ENCODE results near the gene BCL7C. TPM values are rescaled to one million over a fixed set of nuclear protein-coding genes. Genes with fewer than 3 reads are reported as not detected.

BCL7C gene
- total and polyA plus RNA-seq, 10 of the 15 experiments (the other 5 are each of a cell fraction or from before 2014, with no cell fraction given): 1.1 to 30.5 (median 13.7) TPM

MicroRNA genes within 50 kb of the gene (microRNA counts, 767-probe panel; counts per million panel counts)
- microRNA hsa-miR-762: 1,244 counts per million, percentile 41 among the panel's probes with 10 or more counts

Small RNA genes within 50 kb of the gene (microRNA-seq; reads per million reads assigned to microRNA genes)
- gene MIR4519 (7.5 reads per million, percentile 38 among the genes with 10 or more reads in this experiment), gene MIR762 (3.2 reads per million, percentile 17 among the genes with 10 or more reads in this experiment)

Small RNA genes within 50 kb of the gene (small RNA-seq; reads per million reads assigned to genes)
- gene MIR4519 (not detected), gene MIR762 (not detected)

Other genes with a start within 250 kb of the BCL7C start
Only the 7 nearest of the 21 such genes appear.
- 0.51 and 0.54 TPM in 2 replicates for gene ZNF629, start 106.9 kb downstream of the BCL7C start, total RNA-seq (2014; rRNA removed)
- 0.28 and 0.45 TPM in 2 replicates for gene ZNF629, start 106.9 kb downstream of the BCL7C start, total RNA-seq (2014; rRNA removed; fragmentation: Illumina TruSeq; extraction: Trizol)
- 0.69 and 0.77 TPM in 2 replicates for gene ZNF629, start 106.9 kb downstream of the BCL7C start, total RNA-seq (2021)
- gene ZNF629, start 106.9 kb downstream of the BCL7C start, polyA plus RNA-seq (2011; rRNA removed): 0.06 and 0.12 TPM in 2 replicates
- gene ZNF629, start 106.9 kb downstream of the BCL7C start, polyA plus RNA-seq (2014; fragmentation: Illumina TruSeq; extraction: Trizol): 0.48 and 0.59 TPM in 2 replicates
- gene ZNF629, start 106.9 kb downstream of the BCL7C start, polyA plus RNA-seq (2014; fragmentation: Nextera tagmentation; extraction: Ambion mirVana): under 1 TPM; 0.02 to 0.07 TPM
- gene ZNF629, start 106.9 kb downstream of the BCL7C start, polyA plus RNA-seq (2014; rRNA removed): 0.35 and 0.38 TPM in 2 replicates
- gene ZNF629, start 106.9 kb downstream of the BCL7C start, polyA plus RNA-seq (2016; fragmentation: Nextera tagmentation; extraction: Ambion mirVana): under 1 TPM; 0.32 to 0.62 TPM
- 0.05 and 0.11 TPM in 2 replicates for gene CTF1, start 2.5 kb upstream of the BCL7C start, total RNA-seq (2014; rRNA removed)
- 0.09 and 0.14 TPM in 2 replicates for gene CTF1, start 2.5 kb upstream of the BCL7C start, total RNA-seq (2014; rRNA removed; fragmentation: Illumina TruSeq; extraction: Trizol)
- 0.45 and 0.46 TPM in 2 replicates for gene CTF1, start 2.5 kb upstream of the BCL7C start, total RNA-seq (2021)
- 0.11 TPM in 1 of 2 replicates, not detected in the other for gene CTF1, start 2.5 kb upstream of the BCL7C start, polyA plus RNA-seq (2011; rRNA removed)
- gene CTF1, start 2.5 kb upstream of the BCL7C start, polyA plus RNA-seq (2014; fragmentation: Illumina TruSeq; extraction: Trizol): 0.16 TPM in 1 of 2 replicates, not detected in the other
- gene CTF1, start 2.5 kb upstream of the BCL7C start, polyA plus RNA-seq (2014; fragmentation: Nextera tagmentation; extraction: Ambion mirVana): under 1 TPM in 1 of 2 experiments, not detected in 1; 0.04 TPM
- 0.22 and 0.34 TPM in 2 replicates for gene CTF1, start 2.5 kb upstream of the BCL7C start, polyA plus RNA-seq (2014; rRNA removed)
- not detected for gene CTF1, start 2.5 kb upstream of the BCL7C start, polyA plus RNA-seq (2016; fragmentation: Nextera tagmentation; extraction: Ambion mirVana)
- 19.8 and 23.6 TPM in 2 replicates for gene FBXL19, start 29.5 kb upstream of the BCL7C start, total RNA-seq (2014; rRNA removed)
- gene FBXL19, start 29.5 kb upstream of the BCL7C start, total RNA-seq (2014; rRNA removed; fragmentation: Illumina TruSeq; extraction: Trizol): 6.2 and 6.8 TPM in 2 replicates
- 27.5 and 32.1 TPM in 2 replicates for gene FBXL19, start 29.5 kb upstream of the BCL7C start, total RNA-seq (2021)
- gene FBXL19, start 29.5 kb upstream of the BCL7C start, polyA plus RNA-seq (2011; rRNA removed): 4.7 and 11.5 TPM in 2 replicates
- 1.5 and 3.8 TPM in 2 replicates for gene FBXL19, start 29.5 kb upstream of the BCL7C start, polyA plus RNA-seq (2014; fragmentation: Illumina TruSeq; extraction: Trizol)
- under 1 TPM in 1 of 2 experiments, not detected in 1; 0.02 TPM for gene FBXL19, start 29.5 kb upstream of the BCL7C start, polyA plus RNA-seq (2014; fragmentation: Nextera tagmentation; extraction: Ambion mirVana)
- gene FBXL19, start 29.5 kb upstream of the BCL7C start, polyA plus RNA-seq (2014; rRNA removed): 15.5 and 18.7 TPM in 2 replicates
- under 1 TPM; 0.66 TPM for gene FBXL19, start 29.5 kb upstream of the BCL7C start, polyA plus RNA-seq (2016; fragmentation: Nextera tagmentation; extraction: Ambion mirVana)
- 19.5 and 22.4 TPM in 2 replicates for gene ORAI3, start 55.0 kb upstream of the BCL7C start, total RNA-seq (2014; rRNA removed)
- gene ORAI3, start 55.0 kb upstream of the BCL7C start, total RNA-seq (2014; rRNA removed; fragmentation: Illumina TruSeq; extraction: Trizol): 7.0 and 7.2 TPM in 2 replicates
- gene ORAI3, start 55.0 kb upstream of the BCL7C start, total RNA-seq (2021): 17.3 TPM in 2 replicates
- 8.3 and 15.2 TPM in 2 replicates for gene ORAI3, start 55.0 kb upstream of the BCL7C start, polyA plus RNA-seq (2011; rRNA removed)
- gene ORAI3, start 55.0 kb upstream of the BCL7C start, polyA plus RNA-seq (2014; fragmentation: Illumina TruSeq; extraction: Trizol): 5.6 and 8.6 TPM in 2 replicates
- gene ORAI3, start 55.0 kb upstream of the BCL7C start, polyA plus RNA-seq (2014; fragmentation: Nextera tagmentation; extraction: Ambion mirVana): 1 to 10 TPM; 3.4 to 8.5 TPM
- gene ORAI3, start 55.0 kb upstream of the BCL7C start, polyA plus RNA-seq (2014; rRNA removed): 18.6 and 19.7 TPM in 2 replicates
- gene ORAI3, start 55.0 kb upstream of the BCL7C start, polyA plus RNA-seq (2016; fragmentation: Nextera tagmentation; extraction: Ambion mirVana): 10 to 100 TPM; 21.3 to 21.9 TPM
- 1.7 and 3.6 TPM in 2 replicates for gene SETD1A, start 63.7 kb upstream of the BCL7C start, total RNA-seq (2014; rRNA removed)
- 2.0 and 2.1 TPM in 2 replicates for gene SETD1A, start 63.7 kb upstream of the BCL7C start, total RNA-seq (2014; rRNA removed; fragmentation: Illumina TruSeq; extraction: Trizol)
- 20.6 and 25.9 TPM in 2 replicates for gene SETD1A, start 63.7 kb upstream of the BCL7C start, total RNA-seq (2021)
- gene SETD1A, start 63.7 kb upstream of the BCL7C start, polyA plus RNA-seq (2011; rRNA removed): 0.37 and 1.5 TPM in 2 replicates
- 8.9 and 11.4 TPM in 2 replicates for gene SETD1A, start 63.7 kb upstream of the BCL7C start, polyA plus RNA-seq (2014; fragmentation: Illumina TruSeq; extraction: Trizol)
- under 1 TPM; 0.02 to 0.18 TPM for gene SETD1A, start 63.7 kb upstream of the BCL7C start, polyA plus RNA-seq (2014; fragmentation: Nextera tagmentation; extraction: Ambion mirVana)
- gene SETD1A, start 63.7 kb upstream of the BCL7C start, polyA plus RNA-seq (2014; rRNA removed): 10.6 and 15.2 TPM in 2 replicates
- gene SETD1A, start 63.7 kb upstream of the BCL7C start, polyA plus RNA-seq (2016; fragmentation: Nextera tagmentation; extraction: Ambion mirVana): 1 to 10 TPM; 6.1 to 7.4 TPM
- gene HSD3B7, start 91.1 kb upstream of the BCL7C start, total RNA-seq (2014; rRNA removed): 1.0 and 1.3 TPM in 2 replicates
- gene HSD3B7, start 91.1 kb upstream of the BCL7C start, total RNA-seq (2014; rRNA removed; fragmentation: Illumina TruSeq; extraction: Trizol): 0.18 and 0.32 TPM in 2 replicates
- gene HSD3B7, start 91.1 kb upstream of the BCL7C start, total RNA-seq (2021): 1.1 and 1.3 TPM in 2 replicates
- gene HSD3B7, start 91.1 kb upstream of the BCL7C start, polyA plus RNA-seq (2011; rRNA removed): 0.27 and 0.65 TPM in 2 replicates
- gene HSD3B7, start 91.1 kb upstream of the BCL7C start, polyA plus RNA-seq (2014; fragmentation: Illumina TruSeq; extraction: Trizol): 0.17 and 0.48 TPM in 2 replicates
- gene HSD3B7, start 91.1 kb upstream of the BCL7C start, polyA plus RNA-seq (2014; fragmentation: Nextera tagmentation; extraction: Ambion mirVana): under 1 TPM; 0.18 to 0.40 TPM
- 1.5 and 1.8 TPM in 2 replicates for gene HSD3B7, start 91.1 kb upstream of the BCL7C start, polyA plus RNA-seq (2014; rRNA removed)
- gene HSD3B7, start 91.1 kb upstream of the BCL7C start, polyA plus RNA-seq (2016; fragmentation: Nextera tagmentation; extraction: Ambion mirVana): under 1 TPM in 1 of 2 experiments, not detected in 1; 0.46 TPM
- gene STX1B, start 116.6 kb upstream of the BCL7C start, total RNA-seq (2014; rRNA removed): 0.56 and 1.9 TPM in 2 replicates
- 1.5 and 2.3 TPM in 2 replicates for gene STX1B, start 116.6 kb upstream of the BCL7C start, total RNA-seq (2014; rRNA removed; fragmentation: Illumina TruSeq; extraction: Trizol)
- gene STX1B, start 116.6 kb upstream of the BCL7C start, total RNA-seq (2021): 2.2 and 2.4 TPM in 2 replicates
- 1.7 and 2.0 TPM in 2 replicates for gene STX1B, start 116.6 kb upstream of the BCL7C start, polyA plus RNA-seq (2011; rRNA removed)
- 1.5 and 3.3 TPM in 2 replicates for gene STX1B, start 116.6 kb upstream of the BCL7C start, polyA plus RNA-seq (2014; fragmentation: Illumina TruSeq; extraction: Trizol)
- under 1 TPM; 0.22 to 0.66 TPM for gene STX1B, start 116.6 kb upstream of the BCL7C start, polyA plus RNA-seq (2014; fragmentation: Nextera tagmentation; extraction: Ambion mirVana)
- 2.5 and 3.1 TPM in 2 replicates for gene STX1B, start 116.6 kb upstream of the BCL7C start, polyA plus RNA-seq (2014; rRNA removed)
- gene STX1B, start 116.6 kb upstream of the BCL7C start, polyA plus RNA-seq (2016; fragmentation: Nextera tagmentation; extraction: Ambion mirVana): under 1 TPM; 0.29 to 0.71 TPM

All from GM12878 (cell line).